RWPE2 (cell line): ENCODE data around the gene AJUBA.
A peak's percentile ranks its signal among the peaks of the same experiment; 100 is the strongest.

Source experiments
- ATAC-seq: fragments of 200-7000 bp; cut with Tn5 transposase; 3 replicates; pipeline ENCODE4 v1.9.1; 2021; ENCODE audit warnings: low read depth
- DNase-seq: peaks from one replicate; pipeline ENCODE4 v3.0.0-alpha.2; 2020; ENCODE audit warnings: low spot score
- H3K27ac ChIP-seq: fragments of 450-650 bp; 2 replicates; pipeline ENCODE4 v1.5.1; 2017; ENCODE audit warnings: mild to moderate bottlenecking; ENCODE audit not compliant: poor library complexity, severe bottlenecking
- H3K27me3 ChIP-seq: fragments of 250-450 bp; sonication (Bioruptor Pico); 2 replicates; pipeline ENCODE4 v1.5.1; 2021; ENCODE audit warnings: mild to moderate bottlenecking, moderate library complexity; ENCODE audit not compliant: insufficient read depth, poor library complexity, severe bottlenecking
- H3K36me3 ChIP-seq: fragments of 250-450 bp; sonication (Bioruptor Pico); 2 replicates; pipeline ENCODE4 v1.5.1; 2020; ENCODE audit warnings: low read depth, mild to moderate bottlenecking, moderate library complexity
- H3K4me1 ChIP-seq: fragments of 250-450 bp; sonication (Bioruptor Pico); 2 replicates; pipeline ENCODE4 v1.5.1; 2021; ENCODE audit warnings: mild to moderate bottlenecking, moderate library complexity; ENCODE audit not compliant: insufficient read depth, poor library complexity, severe bottlenecking
- H3K4me3 ChIP-seq: fragments of 250-450 bp; sonication (Bioruptor Pico); 2 replicates; pipeline ENCODE4 v1.5.1; 2021; ENCODE audit warnings: mild to moderate bottlenecking, moderate library complexity; ENCODE audit not compliant: severe bottlenecking
- H3K9me3 ChIP-seq: fragments of 250-450 bp; sonication (Bioruptor Pico); 2 replicates; pipeline ENCODE4 v1.5.1; 2021; ENCODE audit warnings: mild to moderate bottlenecking, moderate library complexity; ENCODE audit not compliant: severe bottlenecking
- CTCF ChIP-seq: fragments of 450-650 bp; IDR thresholded peaks from one replicate; pipeline ENCODE4 v1.5.1; 2017; ENCODE audit warnings: mild to moderate bottlenecking, moderate library complexity; ENCODE audit not compliant: poor library complexity, severe bottlenecking

The AJUBA gene

GRCh38 chr14:22981090-22981875 is 1.1 kb downstream of the AJUBA start:
- TF ChIP-seq CTCF: no peak
- ATAC-seq (no peak), DNase-seq (peak; percentile 75)
- no peaks in the 10 kb centered on the region for H3K9me3 ChIP-seq
- H3K27me3 ChIP-seq: no peaks in the 10 kb centered on the region
- peak overlapping the region; percentile 91 for H3K4me3 ChIP-seq
- peaks cover 28% of the 10 kb centered on the region for H3K4me1 ChIP-seq
- peak overlapping the region; percentile 100 for H3K27ac ChIP-seq
- peaks cover 50% of the 10 kb centered on the region for H3K36me3 ChIP-seq

- Histone ChIP-seq H3K27ac (peak overlapping the region; percentile 100), H3K27me3 (no peaks in the 10 kb centered on the region), H3K4me1 (peaks cover 34% of the 10 kb centered on the region), H3K9me3 (no peaks in the 10 kb centered on the region), H3K4me3 (peak overlapping the region; percentile 91), H3K36me3 (peaks cover 56% of the 10 kb centered on the region)
- peak; percentile 2; the same call in 2 of the 3 replicates for ATAC-seq
- peak; percentile 84 for DNase-seq
- TF ChIP-seq CTCF: no peak
These were observed 1.7 kb downstream of the AJUBA start for GRCh38 chr14:22980672-22981089.

- Histone ChIP-seq H3K9me3 (no peaks in the 10 kb centered on the region), H3K36me3 (peaks cover 64% of the 10 kb centered on the region), H3K27me3 (no peaks in the 10 kb centered on the region), H3K4me1 (peaks cover 42% of the 10 kb centered on the region), H3K27ac (peak overlapping the region; percentile 100), H3K4me3 (peak overlapping the region; percentile 91)
- ATAC-seq (no peak), DNase-seq (no peak)
- TF ChIP-seq CTCF: no peak
These were observed 2.5 kb downstream of the AJUBA start for GRCh38 chr14:22979748-22980392.

- TF ChIP-seq CTCF: peak; percentile 30
- peak overlapping the region; percentile 100 for H3K27ac ChIP-seq
- DNase-seq: peak; percentile 100
- peak overlapping the region; percentile 91 for H3K4me3 ChIP-seq
- H3K9me3 ChIP-seq: no peaks in the 10 kb centered on the region
- no peaks in the 10 kb centered on the region for H3K27me3 ChIP-seq
- H3K4me1 ChIP-seq: peaks cover 50% of the 10 kb centered on the region
- peaks cover 71% of the 10 kb centered on the region for H3K36me3 ChIP-seq
- ATAC-seq: peak; percentile 55
These were observed 3.2 kb downstream of the AJUBA start for GRCh38 chr14:22978981-22979671.
